Muscle of back (tissue), 11 donors: ENCODE results near the gene EZH1. TPM values are rescaled to one million over a fixed set of nuclear protein-coding genes. Genes with fewer than 3 reads are reported as not detected.

Experiments used
- DNase-seq, 3 donors: peaks; one replicate each; pipeline versions ENCODE4 v3.0.0 to v3.0.0-alpha.2; 2013
- polyA plus RNA-seq, 10 donors: library from polyadenylated mRNA; unstranded; fragments of 120-200 nt; gene quantifications; one replicate each; pipeline ENCODE4 v1.2.1, GENCODE V29; 2013; ENCODE audit not compliant: insufficient read length in 10 of 10

The EZH1 gene
- polyA plus RNA-seq, 10 donors, result 15.5 to 31.4 (median 19.0) TPM

DNA sequence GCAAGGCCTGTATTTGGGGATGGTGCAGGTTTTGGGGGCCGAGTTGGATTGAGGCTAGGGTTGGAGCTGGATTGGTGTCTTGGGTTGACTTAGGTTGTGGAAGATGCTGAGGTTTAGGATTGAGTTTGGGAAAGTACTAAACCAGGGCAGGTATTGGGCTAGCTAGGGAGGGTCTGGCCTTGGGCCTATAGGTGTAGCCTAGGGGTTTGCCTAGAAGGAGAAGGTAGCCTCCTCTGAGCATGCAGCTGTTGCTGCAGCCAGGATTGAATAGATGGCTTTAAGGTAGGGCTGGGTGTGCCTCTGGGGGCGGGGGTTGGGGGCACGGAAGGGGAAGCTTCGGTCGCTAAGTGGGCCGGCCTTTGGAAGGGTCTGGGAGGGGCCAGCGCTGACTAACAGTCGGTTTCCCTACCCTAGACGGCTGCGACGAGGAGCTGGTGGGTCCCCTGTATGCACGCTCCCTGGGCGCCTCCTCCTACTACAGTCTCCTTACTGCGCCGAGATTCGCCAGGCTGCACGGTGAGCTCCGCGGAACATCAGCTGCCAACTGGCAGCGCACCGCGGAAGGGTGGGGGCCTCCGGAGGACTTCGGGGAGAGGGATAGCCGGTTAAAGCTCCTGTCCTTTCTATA is 61.3 kb downstream of the EZH1 start:
- peak in 2 of 3 donors; percentile 42 to 60 for DNase-seq

DNA sequence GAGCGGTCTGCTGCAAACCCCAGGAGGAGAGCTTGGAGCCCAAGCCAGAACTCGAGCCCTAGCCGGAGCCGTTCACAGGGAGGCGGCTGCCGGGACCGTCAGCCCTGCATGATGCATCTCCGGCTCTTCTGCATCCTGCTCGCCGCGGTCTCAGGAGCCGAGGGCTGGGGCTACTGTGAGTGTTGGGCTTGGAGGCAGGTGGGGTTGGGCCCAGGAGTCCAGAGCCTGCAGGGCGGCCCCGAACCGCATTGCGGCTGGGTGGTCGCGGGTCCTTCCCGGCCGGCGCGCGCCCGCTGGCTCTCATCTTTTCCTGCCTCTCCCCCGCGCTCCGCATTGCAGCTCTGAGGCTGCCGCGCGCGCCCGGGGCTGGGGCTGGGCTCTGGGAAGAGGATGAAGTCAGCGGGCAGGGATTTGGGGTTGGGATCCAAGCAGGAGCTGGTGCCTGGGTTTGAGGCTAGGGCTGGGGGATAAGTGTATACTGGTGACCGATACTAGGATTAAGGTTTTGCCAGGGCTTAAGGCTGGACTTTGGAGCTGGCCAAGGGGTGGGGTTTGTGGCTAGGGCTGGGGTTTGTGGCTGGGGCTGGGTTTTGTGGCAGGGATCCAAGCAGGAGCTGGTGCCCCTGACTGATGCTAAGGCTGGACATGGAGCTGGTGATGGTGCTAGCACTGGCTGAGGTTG is 62.0 kb downstream of the EZH1 start:
- peak in 2 of 3 donors; percentile 66 to 89 for DNase-seq

DNA sequence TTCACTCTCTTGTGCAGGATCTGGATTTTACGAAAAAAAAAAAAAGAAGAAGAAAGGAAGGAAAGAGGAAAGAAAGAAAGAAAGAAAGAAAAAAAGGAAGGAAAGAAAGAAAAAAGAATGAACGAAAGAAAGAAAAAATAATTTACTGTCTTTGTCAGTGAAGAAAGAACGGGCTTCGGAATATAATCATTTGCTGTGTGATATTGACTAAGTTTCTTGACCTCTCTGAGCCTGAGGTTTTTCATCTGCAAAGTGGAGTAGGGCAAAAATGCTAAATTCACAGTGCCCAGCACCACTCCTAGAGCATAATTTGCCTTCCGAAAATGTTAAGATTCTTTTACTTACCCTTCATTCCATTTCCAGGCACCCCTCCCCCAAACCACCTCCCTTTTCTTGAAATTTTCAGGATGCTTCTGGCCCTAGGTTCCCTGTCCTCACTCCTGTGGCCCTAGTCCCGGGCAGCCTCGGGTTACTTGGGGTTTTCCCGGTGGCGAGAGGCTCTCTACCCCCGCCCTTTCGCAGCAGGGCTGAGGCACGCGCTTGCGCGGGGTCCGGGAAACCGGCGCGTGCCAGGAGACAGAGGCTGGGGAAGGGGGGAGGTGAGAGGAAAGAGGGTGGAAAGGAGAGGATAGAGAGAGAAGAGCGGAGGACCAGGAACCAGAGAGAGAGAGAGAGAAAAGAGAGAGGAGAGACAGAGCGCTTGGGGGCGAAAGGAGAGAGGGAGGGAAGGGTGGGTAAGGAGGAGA is 62.7 kb downstream of the EZH1 start, which contains the start of gene CNTNAP1:
Gene CNTNAP1 (plus strand): TSS at position 556 of the 746 bp plus-strand sequence. CDS start 299 bp downstream, outside the sequence.
- peak in 2 of 3 donors; percentile 84 to 92 for DNase-seq

DNA sequence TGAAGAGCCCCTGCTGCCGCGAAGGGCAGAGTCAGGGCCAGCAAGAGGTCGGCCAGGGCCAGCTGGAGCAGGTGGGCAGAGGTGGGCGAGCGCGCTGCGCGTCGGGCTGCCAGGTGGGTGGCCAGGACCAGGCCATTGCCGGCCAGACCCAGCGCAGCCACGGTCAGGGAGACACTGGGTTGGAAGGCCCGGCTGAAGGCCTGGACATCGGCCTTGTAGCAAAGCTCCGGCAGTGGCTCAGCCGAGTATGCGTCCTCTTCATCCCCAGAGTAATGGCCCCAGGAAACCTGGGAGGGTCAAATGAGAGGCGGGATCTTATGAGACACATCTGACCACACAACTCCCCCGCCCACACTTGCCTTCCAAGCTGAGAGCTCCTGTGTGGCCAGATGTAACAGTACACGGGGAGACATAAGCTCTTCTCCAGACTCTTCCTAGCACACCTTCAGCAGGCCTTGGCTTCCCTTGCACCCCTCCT is 64.5 kb downstream of the EZH1 start:
- peak in 1 of 3 donors; percentile 47 for DNase-seq

DNA sequence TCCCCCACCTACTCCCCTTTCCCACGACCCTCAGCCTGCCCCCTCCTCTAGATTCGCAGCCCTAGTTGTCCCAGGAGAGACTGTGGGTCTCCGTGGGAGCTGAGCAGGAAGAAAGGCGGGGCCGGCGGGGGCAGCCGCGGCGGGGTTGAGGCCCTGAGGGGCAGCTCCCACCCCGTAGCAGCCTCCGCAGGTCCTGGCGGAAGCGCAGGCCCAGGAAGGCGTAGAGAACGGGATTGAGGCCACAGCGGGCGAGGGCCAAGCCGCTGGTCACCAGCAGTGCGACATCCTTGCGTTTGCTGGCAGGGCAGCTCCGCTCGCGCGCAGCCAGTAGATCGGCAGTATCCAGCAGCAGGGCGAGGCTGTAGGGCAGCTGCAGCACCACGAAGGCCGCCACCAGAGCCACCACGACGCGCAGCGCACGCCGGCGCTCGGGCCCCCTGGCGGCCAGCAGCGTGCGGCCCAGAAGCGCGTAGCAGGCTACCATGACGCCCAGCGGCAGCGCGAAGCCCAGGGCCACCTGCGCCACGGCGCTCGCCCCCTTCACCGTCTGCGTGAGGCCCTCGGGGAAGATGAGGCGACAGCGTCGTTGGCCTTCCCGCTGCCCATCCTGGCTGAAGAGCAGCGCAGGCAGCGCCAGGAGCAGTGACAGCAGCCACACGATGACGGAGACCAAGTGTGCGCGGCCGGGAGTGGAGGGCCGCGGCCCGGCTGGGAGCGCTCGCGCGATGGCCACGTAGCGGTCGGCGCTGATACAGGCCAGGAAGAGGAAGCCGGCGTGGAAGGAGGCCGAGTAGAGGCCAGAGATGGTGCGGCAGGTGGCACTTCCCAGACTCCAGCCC is 65.1 kb downstream of the EZH1 start:
- DNase-seq, result peak; percentile 78 to 95 (median 87)

DNA sequence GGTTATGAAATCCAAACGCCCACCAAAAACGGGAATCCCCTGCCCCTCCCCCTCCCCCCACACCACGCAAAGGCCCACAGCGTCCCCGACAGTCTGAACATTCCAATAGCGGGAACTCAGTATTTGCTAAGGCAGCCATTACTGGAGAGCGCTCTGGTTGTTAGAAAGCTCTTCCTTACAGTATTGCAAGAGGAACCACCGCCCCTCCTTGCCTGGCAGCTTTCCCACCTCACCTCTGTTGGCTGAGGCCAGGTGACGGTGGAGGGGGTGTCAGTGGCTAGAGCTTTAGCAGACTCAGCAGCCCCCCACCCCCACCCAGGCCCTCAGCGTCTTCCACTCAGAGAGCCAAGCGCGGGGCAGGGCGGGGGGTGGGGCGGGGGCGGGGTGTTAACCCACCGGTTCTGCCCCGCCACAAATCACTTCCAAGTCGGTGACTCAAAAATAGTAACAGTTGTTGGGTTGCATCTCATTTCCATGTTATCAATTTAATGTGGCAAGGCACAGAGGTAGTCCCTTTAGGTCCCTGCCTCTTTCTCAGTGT is 65.8 kb downstream of the EZH1 start:
- peak in 2 of 3 donors; percentile 46 to 73 for DNase-seq

DNA sequence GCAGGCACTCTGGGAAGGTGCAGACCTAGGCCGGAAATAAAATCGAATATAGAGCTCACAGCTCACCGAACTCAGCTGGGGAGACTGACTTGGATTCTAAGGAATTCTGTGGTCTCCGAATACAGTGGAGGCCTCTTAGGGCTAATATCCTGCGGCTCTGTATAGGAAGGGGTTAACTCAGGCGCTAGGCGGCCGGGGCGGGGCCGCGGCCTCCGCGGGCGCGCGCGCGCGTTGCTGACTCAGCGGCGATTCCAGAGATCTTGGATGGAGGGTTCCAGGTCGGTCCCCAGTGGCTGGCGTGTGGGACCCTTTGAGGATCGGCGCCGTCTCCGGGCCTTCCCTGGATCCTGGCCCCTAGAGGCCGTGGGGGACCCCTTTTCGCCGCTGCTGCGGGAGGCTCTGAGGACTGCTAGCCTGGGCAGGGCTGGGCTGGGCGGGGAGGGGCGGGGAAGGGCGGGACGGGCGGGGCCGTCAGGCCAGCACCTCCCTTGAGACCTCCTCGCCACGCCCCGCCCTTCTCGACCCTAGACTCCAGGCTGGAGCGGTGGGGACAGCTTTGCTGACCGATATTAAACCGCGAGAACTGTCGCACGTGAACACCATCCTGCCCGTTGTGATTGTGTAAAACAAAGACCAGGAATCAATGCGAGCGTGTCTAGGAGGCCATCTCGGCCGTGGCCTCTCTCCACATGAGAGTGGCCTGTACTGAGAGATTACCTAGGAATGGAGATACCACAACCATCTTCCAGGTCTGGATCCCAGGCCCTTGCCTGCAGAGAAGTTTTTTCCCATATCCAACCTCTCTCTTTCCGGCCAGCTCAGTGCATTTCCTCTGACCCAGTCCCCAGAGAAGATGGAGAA is 66.7 kb downstream of the EZH1 start:
- peak; percentile 90 to 97 (median 92) for DNase-seq

DNA sequence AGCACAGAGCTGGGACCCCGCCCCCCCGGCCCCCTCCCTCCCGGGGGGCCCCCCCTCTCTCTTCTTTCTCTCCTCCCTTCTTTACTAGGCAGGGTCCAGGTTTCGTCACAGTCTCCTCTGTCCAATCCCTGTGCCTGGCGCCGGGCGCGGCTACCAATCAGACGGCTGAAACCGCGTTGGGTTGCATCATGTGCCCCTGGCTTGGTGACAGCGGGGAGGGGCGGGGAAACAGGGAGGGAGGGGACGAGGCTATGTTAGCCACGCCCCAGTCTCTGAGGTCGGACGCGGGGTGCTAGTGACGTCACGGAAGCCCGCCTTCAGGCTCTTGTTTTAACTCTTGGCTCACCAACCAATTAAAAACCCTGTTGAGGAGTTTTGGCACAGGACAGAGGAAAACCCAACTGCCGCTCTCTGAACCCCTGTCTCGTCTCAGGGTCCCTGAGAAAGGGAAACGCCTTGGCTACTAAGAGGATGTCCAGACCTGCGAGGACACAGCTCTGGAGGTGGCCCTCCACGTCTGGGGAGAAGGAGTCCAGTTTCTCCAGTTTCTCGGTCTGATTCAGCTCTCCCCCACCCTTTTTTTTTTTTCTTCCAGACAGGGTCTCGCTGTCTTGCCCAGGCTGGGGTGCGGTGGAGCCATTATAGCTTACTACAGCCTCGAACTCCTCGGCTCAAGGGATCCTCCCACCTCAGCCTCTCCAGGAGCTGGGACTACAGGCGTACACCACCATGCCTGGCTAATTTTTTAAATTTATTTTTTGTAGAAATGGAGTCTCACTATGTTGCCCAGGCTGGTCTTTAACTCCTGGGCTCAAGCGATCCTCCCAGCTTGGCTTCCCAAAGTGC is 67.6 kb downstream of the EZH1 start:
- DNase-seq, result peak; percentile 100

DNA sequence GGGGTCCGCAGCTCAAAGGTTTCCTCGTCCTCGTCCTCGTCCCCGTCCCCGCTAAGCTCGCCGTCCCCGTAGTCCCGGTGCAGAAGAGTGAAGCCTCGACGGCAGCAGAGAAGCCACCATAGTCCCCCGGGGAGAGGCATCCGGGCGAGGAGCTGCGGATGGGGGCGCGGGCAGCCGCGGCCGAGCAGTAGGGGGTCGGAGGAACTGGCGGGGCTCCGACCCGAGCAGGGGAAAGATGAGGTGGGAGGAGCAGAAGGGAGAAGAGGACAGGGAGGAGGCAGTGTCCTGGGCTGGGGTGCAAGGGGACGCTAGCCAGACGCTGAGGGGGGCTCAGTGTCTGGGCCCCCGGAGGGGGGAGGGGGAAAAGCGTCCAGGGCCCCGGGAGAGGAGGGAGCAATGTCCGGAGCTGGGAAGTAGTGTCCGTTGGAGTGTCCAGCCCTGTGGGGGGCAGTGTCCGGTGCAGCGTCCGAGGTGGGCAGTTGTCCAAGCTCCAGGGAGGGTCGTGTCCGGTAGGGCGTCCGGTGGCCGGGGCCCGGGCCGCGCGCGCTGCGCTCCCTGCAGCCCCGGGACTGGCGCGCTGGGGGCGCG is 68.3 kb downstream of the EZH1 start, which contains the start of gene PLEKHH3:
Gene PLEKHH3 (minus strand): TSS at position 571 of the 588 bp plus-strand sequence. CDS start 431 bp downstream, at position 140.
- peak in 1 of 3 donors; percentile 94 for DNase-seq

DNA sequence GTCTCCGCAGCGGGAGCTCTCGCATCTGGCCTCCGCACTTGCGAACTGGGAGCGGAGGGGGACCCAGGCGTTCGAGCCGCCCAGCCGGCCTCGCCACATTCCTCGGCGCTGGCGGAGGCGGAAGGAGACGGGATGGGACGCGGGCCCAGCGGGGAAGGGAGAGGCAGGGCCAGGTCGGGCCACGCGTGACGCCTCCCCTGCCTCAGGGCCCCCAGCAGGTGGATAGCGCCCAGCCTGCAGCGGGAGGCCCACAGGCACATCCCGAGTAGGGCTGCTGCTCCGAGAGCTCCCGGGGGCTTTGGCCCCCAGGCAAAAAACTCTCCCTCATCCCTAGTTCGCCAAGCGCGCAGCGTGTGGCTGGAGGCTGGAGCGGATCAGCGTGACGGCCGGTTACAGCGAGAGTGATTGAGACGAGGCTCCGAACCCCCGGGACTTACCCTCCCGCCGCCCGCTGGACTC is 68.8 kb downstream of the EZH1 start:
- DNase-seq, result no peak

DNA sequence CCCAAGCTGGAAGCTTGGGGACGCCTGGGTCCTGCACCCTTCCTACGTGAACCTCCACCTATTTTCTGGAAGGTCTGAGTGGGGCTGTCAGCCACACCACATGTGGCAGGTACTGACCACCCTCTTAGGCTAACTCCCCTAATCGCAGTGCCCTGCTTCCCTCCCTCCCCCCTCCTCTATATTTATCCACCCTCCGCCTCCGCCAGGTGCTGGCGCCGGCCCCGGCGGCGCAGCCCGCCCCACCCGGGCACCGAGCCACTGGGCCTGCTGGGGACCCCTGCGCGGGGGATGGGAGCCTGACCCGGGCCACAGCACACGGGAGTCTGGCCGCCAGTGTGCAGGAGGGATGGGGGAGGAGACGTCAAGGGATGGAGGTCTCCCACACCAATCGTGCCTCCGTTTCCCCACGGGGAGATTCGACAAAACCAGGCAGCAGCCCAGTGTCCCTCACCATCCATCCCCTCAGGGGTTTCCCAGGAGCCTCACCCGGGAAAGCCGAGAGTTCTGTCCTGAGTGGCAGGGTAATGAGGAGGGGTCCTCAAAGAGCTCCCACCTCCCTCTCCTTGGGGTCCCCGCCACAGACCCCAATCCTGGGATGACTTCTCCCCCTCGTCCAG is 69.4 kb downstream of the EZH1 start:
- peak in 2 of 3 donors; percentile 56 to 57 for DNase-seq

DNA sequence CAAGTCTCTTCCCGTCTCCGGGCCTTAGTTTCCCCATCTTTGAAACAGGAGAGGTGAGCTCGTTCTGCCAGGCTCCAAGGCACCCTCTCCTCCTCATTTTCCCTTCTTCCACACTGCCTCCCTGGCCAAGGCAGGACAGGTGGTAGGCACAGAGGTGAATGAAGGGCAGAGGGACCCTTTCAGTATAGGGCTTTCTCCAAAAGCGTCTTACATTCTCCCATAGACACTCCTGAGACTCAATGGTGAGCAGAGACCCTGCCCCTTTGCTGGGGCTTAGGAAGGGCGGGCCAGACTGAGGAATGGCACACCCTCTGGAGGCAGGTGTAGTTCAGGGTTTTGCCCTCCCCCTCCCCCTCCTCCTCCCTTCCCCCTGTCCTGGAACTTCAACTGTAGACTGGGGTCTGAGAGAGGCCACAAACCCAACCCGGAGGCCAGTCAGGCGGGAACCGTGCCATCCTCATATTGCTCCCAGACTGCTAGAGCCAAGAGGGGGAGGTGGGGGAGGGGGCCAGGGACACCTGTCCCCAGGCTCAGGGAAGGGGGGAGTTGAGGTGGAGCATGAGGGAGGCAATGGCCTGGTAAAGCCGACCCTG is 70.0 kb downstream of the EZH1 start:
- peak in 1 of 3 donors; percentile 62 for DNase-seq

DNA sequence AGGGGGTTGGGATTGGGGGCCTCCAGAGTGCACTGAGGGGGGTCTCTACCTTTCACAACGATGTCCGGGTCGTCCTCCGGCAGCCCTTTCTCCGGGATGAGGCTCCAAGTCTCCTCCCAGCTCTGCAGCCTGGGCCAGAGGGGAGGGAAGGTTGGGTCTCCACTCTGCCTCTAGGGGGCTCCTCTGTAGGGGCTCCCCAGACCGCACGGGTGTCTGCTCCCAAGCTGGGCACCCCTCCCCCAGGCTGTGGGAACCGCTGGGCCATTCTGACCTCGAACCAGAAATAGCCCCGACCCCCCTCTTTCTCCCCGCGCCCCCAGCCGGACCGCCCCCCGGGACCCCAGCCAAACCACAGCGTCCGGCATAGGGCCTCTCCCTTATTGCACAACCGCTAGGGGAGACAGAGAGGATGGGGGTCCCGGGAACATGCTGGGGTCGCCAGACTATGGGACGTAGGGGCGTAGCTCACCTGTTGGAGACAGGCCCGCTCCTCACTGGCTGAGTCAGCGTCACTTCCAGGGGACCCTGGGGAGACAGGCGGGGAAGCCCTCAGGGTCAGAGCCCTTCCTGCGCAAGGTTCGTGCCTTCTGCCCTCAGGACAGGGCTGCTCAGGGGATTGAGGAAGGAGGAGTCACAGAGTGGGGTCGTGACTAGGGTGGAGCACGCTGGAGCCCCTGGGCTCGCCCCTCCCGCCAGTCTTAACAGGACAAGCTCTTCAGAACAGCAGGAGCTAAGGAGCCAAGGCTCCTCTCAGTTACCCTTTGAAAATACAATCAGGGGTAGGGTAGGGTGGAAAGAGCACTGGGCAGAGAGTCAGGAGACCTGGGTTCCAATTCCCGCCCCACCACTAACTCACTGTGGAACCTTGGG is 70.7 kb downstream of the EZH1 start:
- DNase-seq, result peak in 2 of 3 donors; percentile 36 to 64

DNA sequence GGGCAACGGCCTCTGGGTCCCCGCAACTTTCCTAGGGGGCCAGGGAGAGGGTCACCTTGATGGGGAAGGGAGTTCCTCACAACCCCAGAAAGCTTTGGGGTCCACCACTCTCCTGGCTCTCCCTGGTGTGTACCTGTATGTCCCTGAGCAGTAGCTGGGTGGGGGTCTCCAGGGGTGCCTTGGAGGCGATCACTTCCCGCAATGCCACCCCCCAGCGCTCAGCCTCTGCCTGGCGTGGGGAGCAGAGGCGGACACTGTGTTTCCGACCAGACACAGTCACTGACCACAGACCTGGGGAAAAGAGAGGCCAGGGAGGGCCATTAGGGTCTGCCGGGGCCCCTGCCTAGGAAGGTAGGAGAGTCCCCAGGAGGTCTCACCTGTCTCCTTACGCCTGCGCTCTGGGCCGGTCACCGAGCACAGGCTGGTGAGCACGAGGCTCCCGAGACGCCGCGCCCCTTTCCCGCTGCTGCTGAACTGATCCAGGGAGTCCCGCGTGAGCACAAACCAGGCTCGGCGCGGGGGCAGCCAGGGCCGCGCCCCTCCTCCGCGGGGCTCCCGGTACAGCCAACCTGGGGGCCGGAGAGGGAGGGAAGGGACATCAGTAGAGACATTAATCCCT is 71.5 kb downstream of the EZH1 start:
- DNase-seq, result no peak

DNA sequence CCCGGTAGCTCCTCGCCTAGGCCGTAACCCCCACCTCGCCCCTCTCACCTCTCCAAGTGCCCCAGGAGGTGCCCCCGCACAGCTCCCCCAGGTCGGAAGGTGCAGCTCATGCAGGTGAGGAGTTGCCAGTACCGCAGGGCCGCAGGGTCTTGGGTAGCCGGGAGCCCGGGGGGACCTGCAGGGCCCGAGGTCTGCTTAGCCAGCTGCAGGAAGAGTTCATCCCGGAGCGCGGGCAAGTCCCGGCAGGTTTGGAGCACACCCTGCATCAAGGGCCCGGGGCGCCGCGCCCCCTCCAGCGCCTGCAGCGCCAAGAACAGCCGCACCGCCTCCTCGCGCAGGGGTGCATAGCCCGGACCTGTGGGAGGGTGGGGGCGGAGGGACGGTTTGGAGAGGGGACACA is 72.8 kb downstream of the EZH1 start:
- DNase-seq, result no peak
